NCI-H187 treated with DMSO at 0.1 percent for 48 hours (cell line): ENCODE data around the gene PTPRN2.
A peak's percentile ranks its signal among the peaks of the same experiment; 100 is the strongest.
"Not testable (repeated sequence)": the region's sequence is repeated elsewhere in the genome, so short reads cannot be mapped to it uniquely, and the experiment has no call there.

Source experiments
- DNase-seq: peaks from one replicate; lab custom pipeline; 2025; lab: John Stamatoyannopoulos, UW

PTPRN2 gene

GRCh38 chr7:158443688-158444483 is 143.7 kb downstream of the PTPRN2 start:
- DNase-seq: no peak

GRCh38 chr7:158443014-158443687 is 144.5 kb downstream of the PTPRN2 start:
- DNase-seq: no peak

- no peak for DNase-seq
These were observed 145.4 kb downstream of the PTPRN2 start for GRCh38 chr7:158442260-158442659.

- DNase-seq: no peak
These were observed 148.6 kb downstream of the PTPRN2 start for GRCh38 chr7:158439035-158439434.

- DNase-seq: peak; percentile 95
These were observed 155.0 kb downstream of the PTPRN2 start for GRCh38 chr7:158432369-158433341.

- DNase-seq: no peak
These were observed 155.7 kb downstream of the PTPRN2 start for GRCh38 chr7:158431941-158432347.

- no peak for DNase-seq
These were observed 156.3 kb downstream of the PTPRN2 start for GRCh38 chr7:158431055-158431940.

GRCh38 chr7:158430308-158431034 is 157.2 kb downstream of the PTPRN2 start:
- DNase-seq: no peak

GRCh38 chr7:158428837-158429753 is 158.5 kb downstream of the PTPRN2 start:
- DNase-seq: no peak

- no peak for DNase-seq
These were observed 159.3 kb downstream of the PTPRN2 start for GRCh38 chr7:158428131-158428836.

GRCh38 chr7:158425676-158426075 is 161.9 kb downstream of the PTPRN2 start:
- DNase-seq: not testable (repeated sequence)

- DNase-seq: no peak
These were observed 163.1 kb downstream of the PTPRN2 start for GRCh38 chr7:158424531-158424930.

- DNase-seq: no peak
These were observed 163.6 kb downstream of the PTPRN2 start for GRCh38 chr7:158424011-158424410.

- no peak for DNase-seq
These were observed 164.6 kb downstream of the PTPRN2 start for GRCh38 chr7:158422887-158423560.

- no peak for DNase-seq
These were observed 165.3 kb downstream of the PTPRN2 start for GRCh38 chr7:158422196-158422886.

GRCh38 chr7:158421361-158421760 is 166.3 kb downstream of the PTPRN2 start:
- no peak for DNase-seq

GRCh38 chr7:158420591-158421340 is 166.9 kb downstream of the PTPRN2 start:
- DNase-seq: no peak
